ENCODE measurements around the gene FXR1. TPM values are rescaled to one million over a fixed set of nuclear protein-coding genes. Genes with fewer than 3 reads are reported as not detected.
"Not testable (repeated sequence)": the region's sequence is repeated elsewhere in the genome, so short reads cannot be mapped to it uniquely, and the experiment has no call there.

The FXR1 gene
- total RNA-seq, 1 donor from 2014 or later, result 136 TPM

DNA sequence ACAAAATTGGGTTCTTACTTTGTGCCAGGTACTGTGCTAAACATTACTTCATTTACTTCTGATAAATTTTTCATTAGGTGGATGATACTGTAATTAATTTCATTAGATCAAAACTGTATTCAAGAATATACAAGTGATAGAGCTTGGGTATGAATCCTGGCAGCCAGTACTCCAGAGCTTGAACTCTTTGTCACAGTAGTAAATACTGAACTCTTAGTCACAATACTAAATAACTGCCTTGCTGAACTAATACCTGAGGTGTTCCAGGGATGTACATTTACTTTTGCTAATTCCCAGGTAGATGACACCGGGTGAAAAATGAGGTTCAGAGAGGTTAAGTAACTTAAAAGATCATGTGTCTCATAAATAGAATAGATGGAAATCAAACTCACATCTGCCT, 20.3 kb downstream of the FXR1 start:
- DNase-seq (ENCODE audit: low spot score), result no peak

DNA sequence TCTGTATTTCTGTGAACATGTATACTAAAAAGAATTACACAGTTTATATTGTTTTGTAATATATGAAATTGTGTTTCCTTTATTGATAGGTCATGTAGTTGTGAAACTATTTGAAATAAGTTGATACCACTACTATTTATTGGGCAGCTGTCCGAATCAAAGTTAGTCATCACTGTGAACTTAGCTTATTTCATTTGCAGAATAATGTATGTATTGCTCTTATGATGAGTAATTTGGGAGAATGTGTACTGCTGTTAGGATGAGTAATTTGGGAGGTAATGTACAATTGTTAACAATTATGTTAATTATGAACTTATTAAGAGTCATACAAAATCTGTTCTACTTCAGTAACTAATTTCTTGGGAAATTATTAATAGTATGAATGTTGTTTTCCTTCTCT, 22.2 kb downstream of the FXR1 start:
- no peak for DNase-seq (ENCODE audit: low spot score)

DNA sequence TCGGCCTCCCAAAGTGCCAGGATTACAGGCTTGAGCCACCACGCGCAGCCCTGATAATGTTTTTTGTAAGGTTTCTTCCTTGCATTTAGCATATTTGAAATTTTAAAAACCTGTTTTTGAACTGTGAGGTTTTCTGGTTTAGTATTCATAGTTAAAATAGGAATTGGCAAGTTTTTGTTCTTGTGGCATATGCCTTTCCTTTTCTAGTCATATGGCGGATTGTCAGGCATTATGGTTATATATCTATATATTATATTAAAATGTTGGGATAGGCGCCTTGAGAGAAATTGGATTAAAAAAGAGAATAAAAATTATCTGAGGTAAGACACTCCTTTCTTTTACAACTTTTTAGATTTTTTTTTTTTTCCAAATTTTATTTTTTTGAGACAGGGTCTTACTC, 28.4 kb downstream of the FXR1 start:
- DNase-seq (ENCODE audit: low spot score), result no peak

DNA sequence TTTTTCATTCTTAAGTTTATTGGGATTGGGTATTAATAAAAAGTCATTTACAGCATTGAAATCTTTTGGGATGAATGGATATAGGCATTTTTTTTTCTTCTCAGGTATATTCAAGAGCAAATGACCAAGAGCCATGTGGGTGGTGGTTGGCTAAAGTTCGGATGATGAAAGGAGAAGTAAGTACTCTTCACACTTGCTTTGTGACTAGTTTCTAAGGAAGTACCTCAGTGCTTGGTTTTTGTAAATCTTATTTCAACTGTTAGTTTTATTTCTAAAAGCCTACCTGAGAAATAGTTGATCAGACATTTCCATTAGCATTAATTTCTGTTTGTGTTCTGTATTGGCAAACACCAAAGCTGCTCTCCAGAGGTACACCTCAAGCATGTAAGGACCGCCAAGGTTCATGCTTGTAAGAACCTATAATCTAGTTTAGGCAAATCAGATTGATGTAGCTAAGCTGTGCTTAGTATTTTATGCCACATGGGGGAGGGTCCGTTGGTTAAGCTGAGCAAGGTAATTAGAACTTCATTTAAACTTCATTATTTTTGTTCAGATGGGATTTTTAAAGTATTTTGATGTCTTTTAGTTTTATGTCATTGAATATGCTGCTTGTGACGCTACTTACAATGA, 35.4 kb downstream of the FXR1 start:
- DNase-seq (ENCODE audit: low spot score), result no peak

DNA sequence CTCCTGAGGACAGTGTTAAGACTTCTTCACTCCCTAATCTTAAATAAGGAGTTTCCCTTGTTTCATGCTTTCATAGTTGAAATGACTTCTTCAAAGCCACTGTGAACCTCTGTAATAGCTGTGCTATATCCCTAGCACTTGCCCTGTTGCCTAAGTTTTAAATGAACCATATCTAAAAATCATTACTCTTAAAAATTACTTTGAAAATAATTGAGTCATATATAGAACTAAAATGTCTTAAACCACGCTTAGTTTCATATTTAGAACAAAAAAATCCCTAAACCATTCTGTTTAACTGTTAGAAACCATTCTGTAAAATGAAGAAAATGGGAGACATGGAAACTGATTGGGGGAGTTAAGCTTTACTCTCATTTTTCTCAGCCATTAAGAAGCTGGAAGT, 47.2 kb downstream of the FXR1 start:
- no peak for DNase-seq (ENCODE audit: low spot score)

- no peak for DNase-seq (ENCODE audit: low spot score)
These were observed 48.6 kb downstream of the FXR1 start for GRCh38 chr3:180961087-180961486.

- DNase-seq (ENCODE audit: low spot score), result no peak
These were observed 49.1 kb downstream of the FXR1 start for GRCh38 chr3:180961552-180961951.

GRCh38 chr3:180962530-180962929, 50.1 kb downstream of the FXR1 start:
- DNase-seq (ENCODE audit: low spot score), result no peak

- DNase-seq (ENCODE audit: low spot score), result no peak
These were observed 58.5 kb downstream of the FXR1 start for GRCh38 chr3:180970931-180971330.

DNA sequence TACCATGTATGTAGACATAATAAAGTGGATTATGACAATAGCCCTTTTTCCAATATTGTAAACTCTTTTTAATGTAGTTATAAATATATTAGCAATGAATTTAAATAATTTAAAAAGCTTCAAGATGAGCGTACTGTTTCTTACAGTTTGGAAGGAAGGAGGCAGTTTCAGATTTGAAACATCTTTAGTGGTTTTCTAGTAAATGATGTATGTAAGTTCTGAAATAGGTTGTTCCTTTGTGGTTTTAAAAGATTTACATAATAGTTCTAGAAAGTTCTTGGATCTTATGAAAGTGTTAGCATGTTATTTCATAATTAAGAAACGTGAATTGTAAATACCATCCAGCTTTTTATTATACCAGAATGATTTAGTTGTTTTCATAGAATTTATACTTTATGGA, 61.1 kb downstream of the FXR1 start:
- DNase-seq (ENCODE audit: low spot score), result no peak

GRCh38 chr3:180974286-180974685, 61.8 kb downstream of the FXR1 start:
- no peak for DNase-seq (ENCODE audit: low spot score)

GRCh38 chr3:180977498-180977897, 65.0 kb downstream of the FXR1 start:
- DNase-seq (ENCODE audit: low spot score), result no peak

GRCh38 chr3:180979961-180980360, 67.5 kb downstream of the FXR1 start:
- DNase-seq (ENCODE audit: low spot score), result no peak

DNA sequence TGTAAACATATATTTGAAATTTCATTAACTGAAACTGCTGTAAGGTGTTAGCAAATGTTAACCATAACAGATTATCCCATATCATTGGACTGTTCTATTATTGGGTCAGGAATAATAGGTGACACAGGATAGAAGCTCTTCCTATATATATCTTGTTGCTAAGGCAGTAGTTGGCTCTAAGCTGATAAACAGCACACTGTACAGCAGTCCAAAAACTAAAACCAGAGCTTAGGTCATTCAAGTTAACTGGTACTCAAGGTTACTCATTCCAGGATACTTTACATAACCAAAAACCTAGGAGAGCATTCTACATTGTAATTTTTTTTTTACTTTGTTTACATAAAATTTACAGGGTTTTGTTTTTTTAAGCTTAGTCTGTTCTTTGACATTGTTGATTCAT, 68.1 kb downstream of the FXR1 start:
- no peak for DNase-seq (ENCODE audit: low spot score)

DNA sequence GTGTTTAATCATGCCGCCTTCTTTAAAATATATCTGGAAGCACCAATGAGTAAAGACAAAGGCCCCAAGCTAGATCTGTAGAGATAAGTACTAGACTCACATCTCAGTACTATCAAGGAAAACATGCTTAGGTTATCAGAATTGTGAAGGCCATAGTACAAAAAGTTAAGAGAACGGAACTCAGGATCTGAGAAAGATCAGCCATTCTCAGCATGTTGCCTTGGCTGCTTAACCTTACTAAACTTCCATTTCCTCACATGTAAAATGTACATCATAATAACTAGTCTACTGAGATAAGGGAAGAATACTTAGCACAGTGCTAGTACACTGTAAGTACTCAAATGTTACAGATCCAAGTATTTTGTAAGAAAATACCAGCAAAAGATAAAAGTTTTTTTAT, 69.4 kb downstream of the FXR1 start:
- DNase-seq (ENCODE audit: low spot score), result no peak

- DNase-seq (ENCODE audit: low spot score), result no peak
These were observed 70.7 kb downstream of the FXR1 start for GRCh38 chr3:180983136-180983535.

DNA sequence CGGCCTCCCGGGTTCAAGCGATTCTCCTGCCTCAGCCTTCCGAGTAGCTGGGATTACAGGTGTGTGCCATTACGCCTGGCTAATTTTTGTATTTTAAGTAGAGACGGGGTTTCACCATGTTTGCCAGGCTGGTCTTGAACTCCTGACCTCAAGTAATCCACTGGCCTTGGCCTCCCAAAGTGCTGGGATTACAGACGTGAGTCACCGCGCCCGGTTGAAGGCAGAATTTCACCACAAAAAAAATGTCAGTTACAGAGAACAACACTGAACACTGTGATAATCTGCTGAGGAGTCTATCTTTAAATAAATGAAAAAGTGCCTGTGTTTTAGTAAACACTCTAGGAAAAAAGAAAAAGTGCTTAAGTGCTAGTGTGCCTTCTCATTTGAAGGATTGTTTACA, 73.9 kb downstream of the FXR1 start:
- not testable (repeated sequence) for DNase-seq (ENCODE audit: low spot score)

DNA sequence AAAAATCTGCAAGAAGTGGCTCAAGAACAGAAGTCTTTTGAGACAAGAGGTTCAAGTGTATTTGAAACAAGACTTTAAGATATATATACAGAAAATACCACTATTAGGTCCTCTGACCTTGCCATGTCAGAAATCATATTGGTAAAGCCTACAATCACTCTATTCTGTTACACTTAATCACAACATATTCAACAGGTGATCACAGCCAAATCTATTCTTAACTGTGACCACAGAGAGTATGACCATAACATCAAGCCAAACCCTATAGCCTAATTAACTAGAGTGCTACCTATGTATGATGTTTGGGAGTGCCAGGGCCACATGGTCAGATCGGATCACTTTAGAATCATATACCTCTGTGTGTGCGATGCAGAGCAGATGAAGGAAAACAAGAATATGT, 74.9 kb downstream of the FXR1 start:
- DNase-seq (ENCODE audit: low spot score), result no peak

DNA sequence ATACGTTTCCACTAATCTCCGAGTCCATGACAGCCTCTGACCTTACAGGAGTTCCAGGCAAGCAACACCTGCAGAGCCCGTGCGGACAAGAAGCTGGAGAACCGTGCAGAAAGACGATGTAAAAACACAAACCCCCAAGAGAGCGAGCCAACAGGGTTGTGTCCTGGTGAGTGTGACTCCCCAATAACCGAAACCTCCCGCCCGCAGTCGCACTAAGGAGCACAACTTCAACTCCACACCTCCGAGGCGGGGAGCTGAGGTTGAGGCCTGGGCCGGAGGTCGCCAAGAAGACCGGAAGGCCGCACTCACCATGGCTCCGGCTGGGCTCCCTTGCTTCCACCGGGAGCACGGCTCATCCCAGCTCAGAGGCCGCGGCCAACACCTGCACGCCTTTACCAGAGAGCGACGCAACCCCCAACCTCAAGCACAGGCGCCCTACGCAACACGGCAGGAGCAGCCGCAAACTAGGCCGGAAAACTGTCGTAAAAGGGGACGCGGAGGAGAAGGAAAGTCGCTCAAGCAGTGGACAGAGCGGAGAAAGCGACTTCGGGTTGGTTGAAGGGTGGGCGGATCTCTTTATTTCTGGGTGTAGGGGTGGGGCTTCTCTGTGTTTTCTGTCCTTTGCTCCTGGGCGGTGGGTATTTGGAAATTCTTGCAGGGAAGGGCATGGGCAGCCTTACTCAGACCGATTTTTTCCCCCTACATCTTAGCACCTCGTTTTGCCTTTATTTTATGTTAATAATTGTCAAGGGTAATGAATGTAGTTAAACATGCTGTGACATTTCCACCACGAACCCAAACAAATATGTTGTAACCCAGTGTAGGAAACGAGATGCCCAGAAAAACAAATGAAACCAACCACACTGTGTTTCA, 77.1 kb downstream of the FXR1 start, which contains the start of gene DNAJC19:
Gene DNAJC19 (minus strand): TSS at position 446 of the 873 bp plus-strand sequence. CDS start 134 bp downstream, at position 312.
- peak; percentile 99 for DNase-seq (ENCODE audit: low spot score)

DNA sequence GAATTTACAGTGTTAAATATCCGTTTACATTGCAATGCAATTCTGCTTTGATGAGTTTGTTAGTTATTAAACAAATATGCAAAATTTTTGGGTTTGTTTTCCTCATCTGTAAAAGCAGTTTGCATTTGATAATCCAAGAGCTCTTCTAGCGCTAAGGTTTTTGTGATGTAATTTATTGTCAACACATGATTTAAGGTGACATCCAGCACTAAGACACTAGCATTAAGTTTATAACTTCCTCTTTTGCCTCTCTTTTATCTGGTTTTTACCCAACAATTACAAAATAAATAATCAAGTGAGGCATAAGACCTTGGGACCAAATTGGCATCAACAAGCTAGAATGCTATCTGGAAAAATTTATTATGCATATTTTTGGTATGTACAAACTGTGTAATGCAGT, 78.0 kb downstream of the FXR1 start:
- DNase-seq (ENCODE audit: low spot score), result no peak

DNA sequence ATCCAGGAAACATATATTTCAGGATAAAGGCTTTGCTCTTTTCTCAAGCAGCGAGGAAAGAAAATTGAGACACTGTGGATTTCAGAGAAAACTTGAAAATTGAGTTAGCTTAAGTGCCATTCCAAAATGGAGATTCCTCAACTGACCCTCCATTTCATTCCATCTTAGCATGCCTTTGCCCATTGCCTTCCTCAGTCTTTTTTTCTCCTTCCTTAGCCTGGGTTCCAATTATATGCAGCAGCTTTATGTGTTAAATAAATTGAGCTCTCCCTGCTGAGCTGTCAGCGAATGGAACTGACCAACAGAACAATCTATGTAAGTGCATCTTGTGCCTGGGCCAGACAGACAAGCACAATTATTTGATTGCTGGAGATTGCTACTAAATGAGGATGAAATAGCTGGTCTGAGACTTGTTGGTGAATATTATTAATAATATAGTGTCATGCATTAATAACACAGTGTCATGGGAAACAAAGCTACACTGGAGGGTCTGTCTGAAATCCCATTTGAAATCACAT, 84.0 kb downstream of the FXR1 start:
- DNase-seq (ENCODE audit: low spot score), result no peak

- DNase-seq (ENCODE audit: low spot score), result not testable (repeated sequence)
These were observed 89.9 kb downstream of the FXR1 start for GRCh38 chr3:181002331-181002730.

DNA sequence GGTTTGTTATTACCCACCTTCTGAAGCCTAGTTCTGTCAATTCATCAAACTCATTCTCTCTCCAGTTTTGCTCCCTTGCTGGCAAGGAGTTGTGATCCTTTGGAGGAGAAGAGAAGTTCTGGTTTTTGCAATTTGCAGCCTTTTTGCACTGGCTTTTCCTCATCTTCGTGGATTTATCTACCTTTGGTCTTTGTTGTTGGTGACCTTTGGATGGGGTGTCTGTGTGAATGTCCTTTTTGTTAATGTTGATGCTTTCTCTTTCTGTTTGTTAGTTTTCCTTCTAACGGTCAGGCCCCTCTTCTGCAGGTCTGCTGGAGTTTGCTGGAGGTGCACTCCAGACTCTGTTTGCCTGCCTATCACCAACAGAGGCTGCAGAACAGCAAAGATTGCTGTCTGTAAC, 91.0 kb downstream of the FXR1 start:
- not testable (repeated sequence) for DNase-seq (ENCODE audit: low spot score)

Data from umbilical cord (tissue), 2 donors.